GM19395 (cell line): ENCODE data around the gene RENBP.

Source experiments
- ATAC-seq: cut with Tn5 transposase; IDR thresholded peaks from one replicate; pipeline ENCODE4 v1.9.1; 2021; ENCODE audit warnings: mild to moderate bottlenecking, moderate library complexity; ENCODE audit not compliant: unreplicated experiment

Gene RENBP

DNA sequence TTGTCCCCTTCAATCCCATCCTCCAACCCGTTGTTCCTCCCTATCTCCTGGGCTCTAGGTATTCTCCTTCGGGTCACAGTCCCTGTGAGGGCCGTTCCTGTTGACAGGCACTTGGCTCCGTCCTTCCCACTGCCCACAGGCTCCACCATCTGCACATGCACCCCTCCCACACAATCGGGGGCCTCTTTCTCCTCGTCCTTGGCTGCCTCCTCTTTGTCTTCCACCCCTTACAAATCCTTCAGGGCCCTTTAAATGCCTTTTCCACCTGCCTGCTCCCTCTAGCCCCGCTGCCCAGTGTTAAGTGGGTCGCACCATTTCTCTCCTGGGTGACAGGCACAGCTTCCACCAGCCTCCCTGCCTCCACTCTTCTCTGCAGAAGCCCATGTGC lies 42.7 kb downstream of the RENBP start:
- ATAC-seq = no peak

DNA sequence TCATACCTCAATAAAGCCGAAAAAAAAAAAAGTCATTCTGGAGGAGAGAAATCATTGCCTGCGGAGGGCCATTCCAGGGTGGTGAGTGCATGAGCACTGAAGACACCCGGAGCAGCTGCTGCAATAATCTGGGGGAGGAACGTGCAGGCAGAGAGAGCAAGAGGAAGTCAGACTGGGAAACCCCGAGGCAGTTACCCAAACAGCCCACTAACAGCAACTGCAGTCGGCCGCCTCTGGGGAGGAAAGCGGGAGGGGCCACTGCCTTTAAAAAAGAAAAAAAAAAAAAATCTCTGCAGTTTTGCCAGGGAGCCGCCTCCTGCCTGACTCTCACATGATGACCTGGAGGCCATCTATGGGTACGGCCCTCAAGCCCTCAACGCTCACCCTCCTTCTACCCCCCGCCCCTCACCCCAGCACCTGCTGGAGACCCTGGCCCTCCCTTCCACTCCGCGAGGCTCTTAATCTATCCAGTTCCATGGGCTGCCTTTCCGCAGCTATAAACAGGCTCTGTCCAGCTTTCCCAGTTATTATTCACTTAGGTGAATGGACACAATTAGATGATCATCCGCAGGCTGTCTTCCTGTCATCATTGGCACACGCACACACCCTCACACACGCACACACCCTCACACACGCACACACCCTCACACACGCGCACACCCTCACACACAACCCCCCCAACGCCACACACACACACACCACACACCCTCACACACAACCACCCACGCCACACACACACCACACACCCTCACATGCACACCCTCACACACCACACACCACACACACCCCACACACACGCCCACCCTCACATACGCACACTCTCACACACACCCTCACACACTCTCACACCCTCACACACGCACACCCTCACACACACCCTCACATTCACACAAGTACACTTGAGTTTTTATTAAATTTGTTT lies 43.4 kb downstream of the RENBP start:
- ATAC-seq = peak; percentile 89

GRCh38 chrX:153897899-153898298 lies 46.5 kb downstream of the RENBP start:
- no peak for ATAC-seq

- ATAC-seq = no peak
These were observed 55.3 kb downstream of the RENBP start for GRCh38 chrX:153889123-153889522.

DNA sequence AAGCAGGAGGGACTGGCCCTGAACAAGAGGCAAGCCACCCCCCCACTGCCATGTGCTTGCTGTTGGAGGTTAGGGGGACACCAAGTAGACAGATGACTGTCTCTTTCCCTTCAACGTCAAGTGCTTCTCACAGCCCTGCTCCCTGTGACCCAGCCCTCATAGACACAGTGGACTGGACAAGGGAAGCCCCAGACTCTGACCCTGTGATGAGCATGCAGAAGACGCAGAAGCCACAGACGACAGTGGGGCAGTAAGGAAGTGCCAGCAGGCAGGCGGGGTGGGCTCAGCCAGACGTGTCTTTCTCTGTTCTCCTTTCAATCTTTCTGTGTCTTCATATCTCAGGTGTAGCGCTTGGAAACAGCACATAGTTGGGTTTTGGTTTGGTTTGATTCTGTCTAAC lies 56.1 kb downstream of the RENBP start:
- ATAC-seq = no peak

DNA sequence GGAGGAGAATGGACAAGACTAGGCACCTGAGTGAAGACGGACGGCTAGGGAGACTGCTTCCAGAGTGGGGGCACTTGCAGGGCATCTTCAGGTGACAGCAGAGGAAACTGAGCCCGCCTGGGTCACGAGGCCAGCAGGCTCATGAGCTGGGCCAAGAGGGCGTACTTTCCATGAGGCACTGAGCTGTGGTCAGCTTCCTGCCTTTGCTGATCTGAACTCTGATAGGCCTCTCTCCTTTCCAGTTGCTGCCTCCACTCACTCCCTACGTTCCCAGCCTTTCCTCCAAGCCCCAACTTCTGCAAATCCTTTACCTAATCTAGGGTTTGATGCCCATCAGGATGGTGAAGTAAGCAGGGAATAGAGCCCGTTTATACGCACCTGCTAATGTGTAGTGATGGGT lies 57.1 kb downstream of the RENBP start:
- no peak for ATAC-seq

DNA sequence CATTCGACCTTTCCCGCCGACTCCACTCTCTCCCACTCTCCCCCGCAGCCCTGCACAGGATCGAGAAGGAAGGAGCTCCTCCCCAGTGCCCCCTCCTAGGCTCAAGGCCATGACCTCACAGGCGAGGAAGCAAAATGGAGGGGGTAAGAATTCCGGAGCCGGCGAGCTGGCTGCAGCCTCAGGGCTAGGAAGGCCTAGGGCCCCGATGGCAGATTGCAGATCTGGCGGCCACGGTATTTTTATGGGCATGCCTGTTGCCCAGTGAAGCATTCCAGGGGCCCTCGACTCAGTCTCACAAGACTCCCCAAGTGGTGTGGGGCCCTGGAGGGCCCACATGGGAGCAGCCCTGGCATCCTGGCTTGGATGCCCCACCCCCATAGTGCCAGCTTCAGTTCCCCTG lies 57.5 kb downstream of the RENBP start:
- ATAC-seq = no peak

DNA sequence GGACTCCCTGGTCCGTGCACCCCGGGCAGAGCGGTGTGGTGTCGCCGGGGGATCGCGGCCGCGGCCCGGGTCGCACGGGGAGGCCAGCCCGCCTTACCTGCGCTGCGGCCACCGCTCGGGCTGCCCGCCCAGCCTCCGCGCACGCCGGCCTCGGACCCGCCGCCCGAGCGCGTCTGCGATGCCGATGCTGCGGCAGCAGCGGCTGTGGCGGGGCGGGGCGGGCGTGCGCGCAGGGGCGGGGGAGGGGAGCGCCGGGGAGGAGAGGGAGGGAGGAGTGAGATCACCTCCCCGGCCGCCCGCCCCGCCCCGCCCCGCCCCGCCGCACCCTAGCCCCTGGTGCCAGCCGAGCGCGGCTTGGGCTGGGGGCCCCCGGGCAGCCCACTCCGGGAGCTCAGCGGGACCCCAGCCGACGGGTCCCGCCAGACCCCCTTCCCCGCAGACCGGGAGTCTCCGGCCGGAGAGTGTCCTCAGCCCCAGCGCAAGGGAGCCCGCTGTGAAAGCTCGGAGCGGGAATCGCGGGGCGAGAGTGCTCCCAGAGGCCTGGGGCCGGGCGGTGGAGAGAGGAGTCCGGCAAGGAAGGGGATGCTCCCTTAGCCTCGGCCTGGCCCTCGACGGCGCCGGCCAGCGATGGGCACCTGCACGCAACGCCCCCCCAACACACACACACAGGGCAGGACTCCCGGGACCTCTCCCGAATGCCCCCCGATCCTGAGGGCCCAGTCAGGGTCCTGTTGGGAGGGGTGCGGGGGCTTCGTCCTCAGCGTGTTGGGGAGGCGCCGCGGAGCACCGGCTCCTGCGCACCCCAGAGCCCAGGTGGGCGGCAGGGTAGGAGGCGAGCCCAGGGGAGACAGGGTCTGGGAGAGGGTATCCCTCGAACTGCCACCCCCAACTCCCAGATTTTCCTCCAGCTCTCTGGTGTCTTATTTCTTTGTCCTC lies 58.2 kb downstream of the RENBP start, which contains the start of gene L1CAM:
L1CAM (minus strand) TSS at position 206 of the 936 bp plus-strand sequence. CDS start 10,337 bp downstream, outside the sequence.
- no peak for ATAC-seq
